Fibroblast of pulmonary artery (primary cell): ENCODE measurements around the gene PTPN7.

Source experiments
- DNase-seq: peaks from one replicate; pipeline ENCODE4 v3.0.0-alpha.2; 2010; ENCODE audit warnings: low read depth
- H3K4me3 ChIP-seq: replicated peaks from 2 replicates; pipeline ENCODE4 v1.5.1; 2011; ENCODE audit warnings: low read depth, mild to moderate bottlenecking, control low read depth, low read length, moderate library complexity
- TF ChIP-seq, protein P1 (sequence below): IDR thresholded peaks from 2 replicates; pipeline ENCODE4 v1.5.1; 2011; ENCODE audit warnings: mild to moderate bottlenecking, control low read depth, low read length, inconsistent platforms; ENCODE audit errors: missing control alignments

PTPN7 gene

GRCh38 chr1:202160377-202160940 lies at the start of gene PTPN7:
PTPN7 (minus strand) TSS chr1:202160602; CDS start chr1:202159402, 1,200 bp downstream.
- H3K4me3 ChIP-seq: no peak within 1 kb of the TSS
- DNase-seq: no peak

DNA sequence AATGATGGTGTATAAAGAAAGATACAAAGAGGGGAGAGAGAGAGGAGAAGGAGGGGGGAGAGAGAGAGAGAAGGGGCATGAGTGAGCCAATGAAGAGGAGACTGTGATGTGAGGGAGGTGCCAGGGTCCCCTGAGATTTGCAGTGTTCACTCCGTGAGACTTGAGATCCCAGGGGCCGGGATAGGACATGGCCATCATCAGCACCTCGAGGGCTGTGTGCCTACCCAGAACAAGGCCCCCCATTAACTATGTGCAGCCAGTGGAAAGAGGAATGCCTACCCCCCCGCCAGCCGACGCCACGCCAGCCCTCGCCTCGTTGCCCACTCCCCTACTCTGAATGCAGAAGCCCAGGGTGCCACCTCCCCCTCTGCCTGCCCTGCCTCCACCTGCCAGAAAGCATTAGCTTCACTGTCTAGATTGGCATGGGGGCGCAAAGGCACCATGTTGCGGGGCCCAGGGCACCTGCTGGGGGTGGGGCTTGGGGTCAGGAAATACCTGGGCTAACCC lies 48.0 kb upstream of the PTPN7 start:
- TF ChIP-seq, protein P1, sequence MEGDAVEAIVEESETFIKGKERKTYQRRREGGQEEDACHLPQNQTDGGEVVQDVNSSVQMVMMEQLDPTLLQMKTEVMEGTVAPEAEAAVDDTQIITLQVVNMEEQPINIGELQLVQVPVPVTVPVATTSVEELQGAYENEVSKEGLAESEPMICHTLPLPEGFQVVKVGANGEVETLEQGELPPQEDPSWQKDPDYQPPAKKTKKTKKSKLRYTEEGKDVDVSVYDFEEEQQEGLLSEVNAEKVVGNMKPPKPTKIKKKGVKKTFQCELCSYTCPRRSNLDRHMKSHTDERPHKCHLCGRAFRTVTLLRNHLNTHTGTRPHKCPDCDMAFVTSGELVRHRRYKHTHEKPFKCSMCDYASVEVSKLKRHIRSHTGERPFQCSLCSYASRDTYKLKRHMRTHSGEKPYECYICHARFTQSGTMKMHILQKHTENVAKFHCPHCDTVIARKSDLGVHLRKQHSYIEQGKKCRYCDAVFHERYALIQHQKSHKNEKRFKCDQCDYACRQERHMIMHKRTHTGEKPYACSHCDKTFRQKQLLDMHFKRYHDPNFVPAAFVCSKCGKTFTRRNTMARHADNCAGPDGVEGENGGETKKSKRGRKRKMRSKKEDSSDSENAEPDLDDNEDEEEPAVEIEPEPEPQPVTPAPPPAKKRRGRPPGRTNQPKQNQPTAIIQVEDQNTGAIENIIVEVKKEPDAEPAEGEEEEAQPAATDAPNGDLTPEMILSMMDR: no peak
- H3K4me3 ChIP-seq: no peak overlapping the region
- no peak for DNase-seq

More at GRCh38 chr1:202160377-202160940, at the start of gene PTPN7:
- TF ChIP-seq, protein P1: no peak

DNA sequence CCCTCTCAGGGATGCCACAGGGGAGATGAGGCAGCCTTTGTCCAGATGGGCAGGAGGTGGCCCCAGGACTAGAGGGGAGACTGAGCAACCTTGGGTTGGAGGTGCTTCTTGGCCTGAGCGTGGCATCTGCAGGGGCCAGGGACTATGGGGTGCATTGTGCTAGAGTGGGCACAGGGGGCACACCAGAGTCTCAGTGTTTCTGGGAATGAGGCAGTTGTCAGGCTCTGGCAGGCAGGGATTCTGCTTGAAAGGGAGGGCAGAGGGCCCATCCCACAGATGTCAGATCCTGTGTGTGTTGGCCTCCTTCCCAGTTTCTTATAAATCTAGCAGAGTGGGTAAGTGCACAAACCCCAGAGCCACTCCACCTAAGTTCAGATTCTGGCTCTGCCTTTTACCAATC lies 46.9 kb upstream of the PTPN7 start:
- no peak overlapping the region for H3K4me3 ChIP-seq
- peak; percentile 80 for DNase-seq
- TF ChIP-seq, protein P1: peak; percentile 37

DNA sequence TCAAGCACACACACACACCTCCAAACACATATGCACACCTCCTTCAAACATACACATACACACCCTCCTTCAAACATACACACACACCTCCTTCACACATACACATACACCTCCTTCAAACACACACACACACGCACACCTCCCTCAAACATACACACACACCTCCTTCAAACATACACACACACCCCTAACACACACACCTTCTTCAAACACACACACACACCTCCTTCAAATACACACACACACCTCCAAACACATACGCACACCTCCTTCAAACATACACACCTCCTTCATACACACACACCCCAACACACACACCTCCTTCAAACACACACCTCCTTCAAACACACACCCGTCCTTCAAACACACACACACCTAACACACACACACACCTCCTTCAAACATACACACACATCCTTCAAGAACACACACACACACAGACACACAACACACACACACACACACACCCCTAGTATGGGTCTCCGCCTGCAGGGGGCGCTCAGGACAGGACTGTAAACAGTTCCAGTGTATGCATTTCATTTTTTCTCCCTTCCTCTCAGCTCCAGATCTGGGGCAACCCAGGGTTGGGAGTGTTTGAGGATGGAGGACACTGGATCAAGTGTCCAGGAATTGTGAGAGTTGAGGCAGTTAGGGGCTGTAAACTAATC lies 45.3 kb upstream of the PTPN7 start:
- no peak for DNase-seq
- no peak overlapping the region for H3K4me3 ChIP-seq
- TF ChIP-seq, protein P1: peak; percentile 38

DNA sequence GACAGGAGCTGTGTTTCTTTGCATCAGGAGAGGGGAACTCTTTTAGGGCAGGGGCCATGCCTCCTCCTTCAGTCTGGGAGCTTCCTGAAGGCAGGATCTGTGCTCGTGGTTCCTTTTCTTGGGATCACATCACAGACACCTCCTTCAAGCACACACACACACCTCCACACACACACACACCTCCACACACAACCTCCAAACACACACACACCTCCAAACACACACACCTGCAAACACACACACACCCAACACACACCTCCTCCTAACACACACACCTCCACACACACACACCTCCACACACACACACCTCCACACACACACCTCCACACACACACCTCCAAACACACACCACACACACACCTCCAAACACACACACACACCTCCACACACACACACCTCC lies 43.7 kb upstream of the PTPN7 start:
- H3K4me3 ChIP-seq: no peak overlapping the region
- no peak for DNase-seq
- TF ChIP-seq, protein P1: no peak

DNA sequence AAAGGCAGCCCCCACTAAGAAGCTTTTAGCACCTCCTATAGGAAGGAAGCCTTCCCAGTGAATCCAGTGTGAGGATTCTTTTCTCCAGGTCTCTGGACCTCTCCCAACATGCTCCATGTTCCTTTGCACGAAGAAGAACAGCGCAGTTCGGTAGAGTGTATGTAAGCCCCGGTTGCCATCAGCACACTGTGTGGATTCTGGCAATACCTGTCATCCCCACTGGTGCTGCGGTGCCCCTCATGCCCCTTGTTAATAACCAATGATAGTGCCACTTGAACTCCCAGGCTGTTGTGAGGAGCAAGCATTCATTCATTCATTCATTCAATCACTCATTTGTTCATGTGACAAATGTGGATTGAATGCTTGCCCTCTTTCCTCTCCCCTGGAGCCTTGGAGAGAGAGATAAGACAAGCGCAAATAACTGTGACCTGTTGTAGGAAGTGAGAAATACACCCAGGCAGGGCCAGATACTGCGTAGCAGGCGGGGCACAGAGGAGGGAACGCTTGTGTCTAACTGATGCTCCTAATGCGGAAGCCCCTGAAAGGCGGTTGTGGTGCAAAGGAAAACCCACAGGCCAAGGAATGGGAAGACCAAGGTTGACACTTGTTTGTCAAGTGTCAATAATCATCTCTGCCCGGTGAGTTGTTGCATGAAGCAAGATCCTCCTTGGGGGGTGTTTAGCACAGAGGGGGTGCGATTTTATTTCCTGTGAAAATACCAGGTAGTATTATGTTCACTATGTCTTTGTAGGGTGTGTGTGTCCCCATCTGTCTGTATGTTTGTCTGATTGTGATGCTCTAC lies 43.0 kb upstream of the PTPN7 start:
- DNase-seq: no peak
- H3K4me3 ChIP-seq: no peak overlapping the region
- TF ChIP-seq, protein P1: no peak
